Activated naive CD8-positive, alpha-beta T cell treated with anti-CD3 and anti-CD28 coated beads for 36 hours (primary cell): ENCODE measurements around the gene PRDM16. TPM values are rescaled to one million over a fixed set of nuclear protein-coding genes. Genes with fewer than 3 reads are reported as not detected.

ENCODE experiments used
- DNase-seq: peaks from one replicate; pipeline ENCODE4 v3.0.0; 2021
- H3K27ac Mint-ChIP-seq: one replicate; pipeline ENCODE4 v1.8.0; 2022; ENCODE audit warnings: mild to moderate bottlenecking, moderate library complexity, mixed read lengths
- H3K27me3 Mint-ChIP-seq: one replicate; pipeline ENCODE4 v1.8.0; 2022; ENCODE audit warnings: mild to moderate bottlenecking, mixed read lengths
- H3K36me3 Mint-ChIP-seq: one replicate; pipeline ENCODE4 v1.8.0; 2021; ENCODE audit warnings: mild to moderate bottlenecking, mixed read lengths
- H3K4me1 Mint-ChIP-seq: one replicate; pipeline ENCODE4 v1.8.0; 2021; ENCODE audit warnings: mixed read lengths
- H3K4me3 Mint-ChIP-seq: one replicate; pipeline ENCODE4 v1.8.0; 2022; ENCODE audit warnings: mild to moderate bottlenecking, moderate library complexity, mixed read lengths
- H3K9me3 Mint-ChIP-seq: one replicate; pipeline ENCODE4 v1.8.0; 2022; ENCODE audit warnings: mixed read lengths
- total RNA-seq, 2 experiments: library from RNA; stranded (reverse); gene quantifications; one replicate each; pipeline ENCODE4 v1.2.3, GENCODE V29; 2021

Gene PRDM16
- total RNA-seq, 2 experiments from 2014 or later, result 0.06 to 0.12 TPM

GRCh38 chr1:3332662-3333061 lies 263.7 kb downstream of the PRDM16 start:
- Mint-ChIP-seq H3K9me3 (no peaks in the 10 kb centered on the region), H3K36me3 (no peaks in the 10 kb centered on the region), H3K4me3 (no peak overlapping the region), H3K27ac (no peak overlapping the region), H3K27me3 (peaks cover 6% of the 10 kb centered on the region), H3K4me1 (no peaks in the 10 kb centered on the region)
- DNase-seq, result no peak

GRCh38 chr1:3333903-3334302 lies 264.9 kb downstream of the PRDM16 start:
- Mint-ChIP-seq H3K4me1 (no peaks in the 10 kb centered on the region), H3K36me3 (no peaks in the 10 kb centered on the region), H3K9me3 (no peaks in the 10 kb centered on the region), H3K27me3 (peaks cover 6% of the 10 kb centered on the region), H3K4me3 (no peak overlapping the region), H3K27ac (no peak overlapping the region)
- DNase-seq, result no peak

- H3K27ac Mint-ChIP-seq, result no peak overlapping the region
- no peaks in the 10 kb centered on the region for H3K4me1 Mint-ChIP-seq
These were observed 265.4 kb downstream of the PRDM16 start for GRCh38 chr1:3334366-3334765.

DNA sequence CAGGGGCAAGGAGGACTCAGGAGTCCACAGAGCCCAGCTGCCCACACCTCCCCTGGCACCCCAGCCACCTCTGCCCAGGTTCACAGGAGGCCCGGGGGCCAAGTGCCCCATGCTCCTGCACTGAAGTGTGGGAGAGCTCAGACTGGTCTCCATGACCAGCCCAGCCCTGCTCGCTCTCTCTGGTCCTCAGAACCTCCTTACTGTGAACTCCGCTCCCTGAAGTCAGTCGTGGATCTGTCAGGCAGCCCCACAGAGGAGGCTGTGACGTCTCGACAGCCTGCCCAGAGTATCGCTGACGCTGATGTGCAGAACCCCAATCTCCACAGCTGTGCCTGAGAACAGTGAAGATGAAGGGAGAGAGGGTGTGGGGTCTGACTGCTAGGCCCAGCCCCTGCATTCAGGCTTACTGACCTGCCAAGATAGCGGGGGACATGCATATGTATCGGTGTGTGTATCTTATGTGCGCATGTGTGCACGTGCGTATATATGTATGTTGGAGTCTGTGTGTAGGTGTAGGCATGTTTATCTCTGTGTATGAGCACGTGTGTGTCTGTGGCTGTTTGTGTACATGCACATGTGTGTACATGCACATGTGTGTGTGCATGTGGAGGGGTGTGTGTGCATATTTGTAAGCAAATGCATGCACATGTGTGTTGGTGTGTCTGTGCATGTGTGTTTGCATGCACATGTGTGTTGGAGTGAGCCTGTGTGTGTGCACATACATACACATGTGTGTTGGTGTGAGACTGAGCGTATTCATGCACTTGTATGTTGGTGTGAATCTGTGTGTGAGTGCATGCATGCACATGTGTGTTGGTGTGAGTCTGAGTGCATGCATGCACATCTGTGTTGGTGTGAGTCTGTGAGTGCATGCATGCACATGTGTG lies 267.0 kb downstream of the PRDM16 start:
- Mint-ChIP-seq H3K4me3 (no peak overlapping the region), H3K9me3 (no peaks in the 10 kb centered on the region)

More at GRCh38 chr1:3334366-3334765, 265.4 kb downstream of the PRDM16 start:
- H3K9me3 Mint-ChIP-seq, result no peaks in the 10 kb centered on the region
- H3K36me3 Mint-ChIP-seq, result no peaks in the 10 kb centered on the region
- no peak for DNase-seq
- peaks cover 6% of the 10 kb centered on the region for H3K27me3 Mint-ChIP-seq
- H3K4me3 Mint-ChIP-seq, result no peak overlapping the region

GRCh38 chr1:3336641-3337630 lies 267.9 kb downstream of the PRDM16 start:
- Mint-ChIP-seq H3K27me3 (peaks cover 6% of the 10 kb centered on the region), H3K4me1 (no peaks in the 10 kb centered on the region), H3K4me3 (no peak overlapping the region), H3K27ac (no peak overlapping the region), H3K9me3 (no peaks in the 10 kb centered on the region), H3K36me3 (no peaks in the 10 kb centered on the region)
- no peak for DNase-seq

More for the DNA sequence above, 267.0 kb downstream of the PRDM16 start:
- Mint-ChIP-seq H3K27me3 (peaks cover 6% of the 10 kb centered on the region), H3K36me3 (no peaks in the 10 kb centered on the region), H3K4me1 (no peaks in the 10 kb centered on the region), H3K27ac (no peak overlapping the region)
- DNase-seq, result no peak

DNA sequence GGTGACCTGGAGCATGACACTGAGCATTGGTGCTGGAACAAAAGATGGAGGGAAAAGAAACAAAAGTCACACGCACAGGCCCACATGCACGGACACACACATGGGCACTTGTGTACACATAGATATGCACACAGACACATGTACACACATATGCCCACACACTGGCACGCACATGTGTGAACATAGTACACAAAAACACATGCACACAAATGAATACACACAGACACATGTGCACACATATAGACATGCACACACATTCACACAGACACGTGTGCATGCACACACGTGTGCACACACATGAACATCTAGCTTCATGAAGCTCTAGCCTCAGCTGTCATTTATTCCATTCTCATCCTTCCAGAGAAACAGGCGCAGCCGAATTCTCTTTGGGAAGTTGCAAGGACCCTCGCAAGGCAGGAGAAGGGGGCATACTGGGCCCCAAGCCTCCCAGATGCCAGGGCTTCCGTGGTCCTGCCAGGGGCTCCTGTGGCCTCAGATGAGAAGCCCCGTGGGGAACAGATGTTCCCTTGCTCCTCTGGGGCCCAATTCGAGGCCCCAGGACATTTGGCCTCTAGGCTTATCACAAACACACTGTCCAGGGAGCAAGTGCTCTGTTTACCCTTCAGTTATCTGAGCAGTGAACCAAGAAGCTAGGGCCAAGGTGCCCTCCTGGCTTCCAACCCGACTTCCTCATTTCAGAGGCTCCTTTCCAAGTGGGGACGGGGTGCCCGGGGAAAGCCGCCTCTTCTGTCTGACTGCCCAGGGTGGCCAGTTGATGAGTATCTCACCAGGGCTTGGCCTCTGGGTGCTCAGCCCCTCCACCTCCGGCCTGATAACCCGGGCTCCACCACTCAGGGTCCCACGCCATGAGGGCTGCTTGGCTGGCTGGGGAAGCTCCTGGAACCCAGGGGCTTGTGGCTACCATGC lies 269.1 kb downstream of the PRDM16 start:
- Mint-ChIP-seq H3K36me3 (no peaks in the 10 kb centered on the region), H3K27me3 (peaks cover under 1% of the 10 kb centered on the region), H3K4me3 (no peak overlapping the region), H3K27ac (no peak overlapping the region), H3K9me3 (no peaks in the 10 kb centered on the region), H3K4me1 (no peaks in the 10 kb centered on the region)
- no peak for DNase-seq

GRCh38 chr1:3338725-3339070 lies 269.7 kb downstream of the PRDM16 start:
- Mint-ChIP-seq H3K4me3 (no peak overlapping the region), H3K9me3 (peaks cover 2% of the 10 kb centered on the region), H3K27ac (no peak overlapping the region), H3K27me3 (no peaks in the 10 kb centered on the region), H3K4me1 (no peaks in the 10 kb centered on the region), H3K36me3 (no peaks in the 10 kb centered on the region)
- no peak for DNase-seq

DNA sequence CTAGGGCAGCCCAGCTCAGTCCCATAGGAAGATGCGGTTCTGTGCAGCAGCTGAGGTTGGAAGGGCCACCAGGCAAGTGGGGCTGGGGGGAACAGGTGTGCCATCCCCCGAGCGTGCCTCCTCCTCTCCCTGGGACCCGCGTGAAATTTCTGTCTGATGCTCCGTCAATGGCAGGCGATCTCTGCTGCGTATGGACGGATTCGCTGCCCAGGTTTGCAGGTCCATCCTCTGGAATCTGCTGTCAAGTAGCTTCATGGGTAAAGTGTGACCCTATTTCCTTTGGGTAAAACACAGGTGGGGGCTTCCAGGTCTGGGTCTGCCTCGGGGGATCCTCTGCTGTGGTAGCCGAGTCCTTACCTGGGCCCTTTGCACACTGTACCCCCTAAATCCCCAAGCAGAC lies 270.9 kb downstream of the PRDM16 start:
- Mint-ChIP-seq H3K36me3 (no peaks in the 10 kb centered on the region), H3K9me3 (peaks cover 9% of the 10 kb centered on the region), H3K27ac (no peak overlapping the region), H3K4me3 (no peak overlapping the region), H3K4me1 (no peaks in the 10 kb centered on the region), H3K27me3 (no peaks in the 10 kb centered on the region)
- DNase-seq, result no peak

DNA sequence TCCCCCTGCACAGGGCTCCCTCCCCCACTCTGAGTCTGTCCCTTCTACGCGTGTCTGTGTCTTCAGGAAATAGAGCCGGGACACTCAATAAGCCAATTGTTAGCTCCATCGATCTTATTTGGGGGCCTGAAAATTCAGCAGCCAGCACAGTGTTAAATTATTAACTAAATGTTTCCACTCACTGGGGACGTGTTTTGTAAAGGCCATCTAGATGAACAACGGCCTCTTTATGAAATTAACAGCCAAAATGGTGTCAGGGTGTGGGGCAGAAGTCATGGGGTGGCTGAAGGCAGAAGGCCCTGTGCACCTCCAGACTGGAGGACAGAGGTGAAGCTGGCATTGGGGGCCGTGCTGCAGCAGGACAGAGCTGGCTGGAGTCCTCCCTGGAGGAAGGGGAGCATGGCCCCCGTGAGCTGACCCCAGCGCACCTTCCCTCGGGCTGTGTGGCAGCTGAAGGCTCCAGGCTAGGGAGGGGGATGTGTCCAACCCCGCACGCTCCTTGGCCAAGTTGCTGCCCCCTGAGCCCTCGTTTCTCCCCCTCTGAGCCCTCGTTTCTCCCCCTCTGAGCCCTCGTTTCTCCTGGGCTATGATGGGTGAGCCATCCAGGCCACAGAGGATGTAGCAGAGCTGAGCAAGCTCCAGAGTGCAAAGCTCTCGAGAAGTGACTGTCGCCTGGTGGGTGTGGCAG lies 271.7 kb downstream of the PRDM16 start:
- H3K27ac Mint-ChIP-seq, result no peak overlapping the region

GRCh38 chr1:3341236-3341994 lies 272.4 kb downstream of the PRDM16 start:
- Mint-ChIP-seq H3K4me3 (no peak overlapping the region), H3K9me3 (peaks cover 9% of the 10 kb centered on the region), H3K27me3 (no peaks in the 10 kb centered on the region), H3K4me1 (no peaks in the 10 kb centered on the region), H3K27ac (no peak overlapping the region), H3K36me3 (no peaks in the 10 kb centered on the region)
- DNase-seq, result no peak

More for the DNA sequence above, 271.7 kb downstream of the PRDM16 start:
- Mint-ChIP-seq H3K4me3 (no peak overlapping the region), H3K9me3 (peaks cover 9% of the 10 kb centered on the region), H3K36me3 (no peaks in the 10 kb centered on the region), H3K27me3 (no peaks in the 10 kb centered on the region), H3K4me1 (no peaks in the 10 kb centered on the region)
- DNase-seq, result no peak

GRCh38 chr1:3342960-3343359 lies 274.0 kb downstream of the PRDM16 start:
- no peak for DNase-seq
- H3K9me3 Mint-ChIP-seq, result peaks cover 9% of the 10 kb centered on the region
- no peak overlapping the region for H3K4me3 Mint-ChIP-seq
- H3K4me1 Mint-ChIP-seq, result no peaks in the 10 kb centered on the region
- no peak overlapping the region for H3K27ac Mint-ChIP-seq
- H3K27me3 Mint-ChIP-seq, result no peaks in the 10 kb centered on the region
- H3K36me3 Mint-ChIP-seq, result no peaks in the 10 kb centered on the region

DNA sequence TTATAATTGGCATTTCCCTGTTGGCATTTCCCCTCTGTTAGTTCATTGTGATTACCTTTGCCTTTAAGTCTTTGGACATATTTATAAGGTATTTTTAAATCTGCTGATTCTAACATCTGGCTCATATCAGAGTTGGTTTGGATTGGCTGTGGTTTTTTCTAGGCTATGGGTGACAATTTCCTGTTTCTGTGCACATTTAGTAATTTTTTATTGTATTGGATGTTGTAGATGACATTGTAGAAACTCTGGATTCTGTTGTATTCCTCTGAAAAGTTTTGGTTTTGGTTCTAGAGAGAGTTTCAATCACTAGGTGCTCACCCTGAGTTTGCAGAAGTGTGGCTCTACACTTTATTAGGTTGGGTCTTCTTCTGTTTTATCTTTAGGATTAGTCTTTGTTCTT lies 275.4 kb downstream of the PRDM16 start:
- Mint-ChIP-seq H3K27me3 (no peaks in the 10 kb centered on the region), H3K36me3 (no peaks in the 10 kb centered on the region), H3K9me3 (peaks cover 9% of the 10 kb centered on the region), H3K4me1 (no peaks in the 10 kb centered on the region), H3K4me3 (no peak overlapping the region), H3K27ac (no peak overlapping the region)
- no peak for DNase-seq

DNA sequence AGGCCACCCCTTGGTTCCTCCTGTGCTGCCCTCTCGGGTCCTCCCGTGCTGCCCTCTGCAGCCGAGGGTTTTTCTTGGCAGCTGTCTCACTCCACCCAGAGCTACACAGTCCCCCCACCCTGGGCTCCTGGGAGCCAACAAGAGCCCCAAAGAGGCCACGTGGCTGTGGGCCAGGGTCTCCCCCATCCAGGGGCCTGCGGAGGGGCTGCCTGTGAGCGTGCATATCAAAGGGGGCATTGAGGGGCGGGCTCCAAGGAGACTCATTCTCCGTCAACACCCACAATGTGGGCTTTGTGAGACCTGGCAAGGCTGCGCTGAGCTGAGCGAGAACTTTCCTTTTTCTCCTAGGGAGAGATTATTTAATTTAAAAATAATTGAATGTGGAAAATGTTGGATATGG lies 276.8 kb downstream of the PRDM16 start:
- Mint-ChIP-seq H3K27ac (no peak overlapping the region), H3K36me3 (no peaks in the 10 kb centered on the region), H3K9me3 (peaks cover 9% of the 10 kb centered on the region), H3K4me1 (no peaks in the 10 kb centered on the region), H3K4me3 (no peak overlapping the region), H3K27me3 (no peaks in the 10 kb centered on the region)
- DNase-seq, result no peak
